Nephron progenitor cell (in vitro differentiated cells): ENCODE data around the gene BORCS6.

Experiments
- DNase-seq: peaks from one replicate; pipeline ENCODE4 v3.0.0; 2021
- H3K27ac Mint-ChIP-seq: 2 replicates; pipeline ENCODE4 v1.8.0; 2021; ENCODE audit warnings: mild to moderate bottlenecking, moderate library complexity, mixed read lengths
- H3K27me3 Mint-ChIP-seq: 2 replicates; pipeline ENCODE4 v1.8.0; 2021; ENCODE audit warnings: mild to moderate bottlenecking, low read depth, mixed read lengths; ENCODE audit not compliant: poor library complexity
- H3K36me3 Mint-ChIP-seq: 2 replicates; pipeline ENCODE4 v1.8.0; 2021; ENCODE audit warnings: low read depth, mixed read lengths
- H3K4me1 Mint-ChIP-seq: 2 replicates; pipeline ENCODE4 v1.8.0; 2021; ENCODE audit warnings: mixed read lengths
- H3K4me3 Mint-ChIP-seq: 2 replicates; pipeline ENCODE4 v1.8.0; 2021; ENCODE audit warnings: mild to moderate bottlenecking, moderate library complexity, mixed read lengths
- H3K9me3 Mint-ChIP-seq: 2 replicates; pipeline ENCODE4 v1.8.0; 2021; ENCODE audit warnings: mild to moderate bottlenecking, moderate library complexity, mixed read lengths
- TF ChIP-seq, protein P1 (sequence below): fragments of 200-600 bp; sonication (generic); IDR thresholded peaks from 2 replicates; pipeline ENCODE4 v1.5.0; 2021; ENCODE audit warnings: antibody characterized with exemption

BORCS6 gene

DNA sequence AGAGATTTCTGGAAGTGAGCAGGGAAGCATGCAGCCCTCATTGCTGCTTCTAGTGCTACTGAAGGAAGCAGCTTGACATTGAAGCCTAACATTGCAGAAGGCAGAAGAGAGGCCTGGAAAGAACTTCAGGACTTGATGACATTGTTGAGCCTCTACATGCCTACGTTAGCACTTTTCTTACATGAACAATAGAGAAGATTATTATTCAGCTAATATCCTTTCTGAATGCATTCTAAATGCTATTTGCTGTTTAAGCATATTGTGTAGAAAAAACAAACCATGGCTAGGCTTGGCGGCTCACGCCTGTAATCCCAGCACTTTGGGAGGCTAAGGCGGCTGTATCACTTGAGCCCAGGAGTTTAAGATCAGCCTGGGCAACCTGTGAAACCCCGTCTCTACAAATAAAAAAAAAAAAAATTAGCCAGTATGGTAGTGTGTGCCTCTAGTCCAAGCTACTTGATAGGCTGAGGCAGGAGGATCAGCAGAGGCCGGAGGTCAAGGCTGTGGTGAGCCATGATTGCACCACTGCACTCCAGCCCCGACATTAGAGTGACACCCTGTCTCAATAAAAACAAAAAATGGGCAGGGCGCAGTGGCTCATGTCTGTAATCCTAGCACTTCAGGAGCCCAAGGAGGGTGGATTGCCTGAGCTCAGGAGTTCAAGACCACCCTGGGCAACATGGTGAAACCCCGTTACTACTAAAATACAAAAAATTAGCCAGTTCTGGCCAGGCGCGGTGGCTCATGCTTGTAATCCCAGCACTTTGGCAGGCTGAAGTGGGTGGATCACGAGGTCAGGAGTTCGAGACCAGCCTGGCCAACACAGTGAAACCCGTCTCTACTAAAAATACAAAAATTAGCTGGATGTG, 22.6 kb upstream of the BORCS6 start:
- H3K4me3 Mint-ChIP-seq = no peak overlapping the region
- peaks cover 13% of the 10 kb centered on the region for H3K27me3 Mint-ChIP-seq
- TF ChIP-seq, protein P1, sequence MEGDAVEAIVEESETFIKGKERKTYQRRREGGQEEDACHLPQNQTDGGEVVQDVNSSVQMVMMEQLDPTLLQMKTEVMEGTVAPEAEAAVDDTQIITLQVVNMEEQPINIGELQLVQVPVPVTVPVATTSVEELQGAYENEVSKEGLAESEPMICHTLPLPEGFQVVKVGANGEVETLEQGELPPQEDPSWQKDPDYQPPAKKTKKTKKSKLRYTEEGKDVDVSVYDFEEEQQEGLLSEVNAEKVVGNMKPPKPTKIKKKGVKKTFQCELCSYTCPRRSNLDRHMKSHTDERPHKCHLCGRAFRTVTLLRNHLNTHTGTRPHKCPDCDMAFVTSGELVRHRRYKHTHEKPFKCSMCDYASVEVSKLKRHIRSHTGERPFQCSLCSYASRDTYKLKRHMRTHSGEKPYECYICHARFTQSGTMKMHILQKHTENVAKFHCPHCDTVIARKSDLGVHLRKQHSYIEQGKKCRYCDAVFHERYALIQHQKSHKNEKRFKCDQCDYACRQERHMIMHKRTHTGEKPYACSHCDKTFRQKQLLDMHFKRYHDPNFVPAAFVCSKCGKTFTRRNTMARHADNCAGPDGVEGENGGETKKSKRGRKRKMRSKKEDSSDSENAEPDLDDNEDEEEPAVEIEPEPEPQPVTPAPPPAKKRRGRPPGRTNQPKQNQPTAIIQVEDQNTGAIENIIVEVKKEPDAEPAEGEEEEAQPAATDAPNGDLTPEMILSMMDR = no peak
- no peak for DNase-seq
- H3K9me3 Mint-ChIP-seq = no peaks in the 10 kb centered on the region
- H3K36me3 Mint-ChIP-seq = peaks cover 4% of the 10 kb centered on the region
- H3K27ac Mint-ChIP-seq = no peak overlapping the region
- peaks cover 33% of the 10 kb centered on the region for H3K4me1 Mint-ChIP-seq

- peak overlapping the region; percentile 95 for H3K27ac Mint-ChIP-seq
- H3K36me3 Mint-ChIP-seq = peaks cover 18% of the 10 kb centered on the region
- no peaks in the 10 kb centered on the region for H3K9me3 Mint-ChIP-seq
- H3K27me3 Mint-ChIP-seq = peaks cover 17% of the 10 kb centered on the region
- H3K4me3 Mint-ChIP-seq = peak overlapping the region; percentile 93
- TF ChIP-seq, protein P1 = no peak
- peaks cover 44% of the 10 kb centered on the region for H3K4me1 Mint-ChIP-seq
- DNase-seq = no peak
Observed at GRCh38 chr17:8210761-8211458, 20.9 kb upstream of the BORCS6 start.

- peaks cover 16% of the 10 kb centered on the region for H3K27me3 Mint-ChIP-seq
- H3K9me3 Mint-ChIP-seq = no peaks in the 10 kb centered on the region
- peaks cover 22% of the 10 kb centered on the region for H3K36me3 Mint-ChIP-seq
- peak; percentile 96 for DNase-seq
- H3K4me3 Mint-ChIP-seq = peak within 1 kb of the TSS; percentile 93
- peaks cover 44% of the 10 kb centered on the region for H3K4me1 Mint-ChIP-seq
- TF ChIP-seq, protein P1 = no peak
- peak within 1 kb of the TSS; percentile 95 for H3K27ac Mint-ChIP-seq
Observed at GRCh38 chr17:8209907-8210760, 20.2 kb upstream of the BORCS6 start, which contains the start of gene AURKB. Gene AURKB, minus strand, starts transcription at chr17:8210575. Its CDS starts 351 bp downstream, at chr17:8210224.

- Mint-ChIP-seq H3K27me3 (peaks cover 4% of the 10 kb centered on the region), H3K4me3 (peak overlapping the region; percentile 4), H3K27ac (peak overlapping the region; percentile 29), H3K4me1 (peaks cover 40% of the 10 kb centered on the region), H3K36me3 (peaks cover 44% of the 10 kb centered on the region), H3K9me3 (no peaks in the 10 kb centered on the region)
- no peak for DNase-seq
- TF ChIP-seq, protein P1 = no peak
Observed at GRCh38 chr17:8206536-8206935, 16.6 kb upstream of the BORCS6 start.

- Mint-ChIP-seq H3K36me3 (peaks cover 56% of the 10 kb centered on the region), H3K4me1 (peaks cover 31% of the 10 kb centered on the region), H3K4me3 (peak overlapping the region; percentile 34), H3K27me3 (peaks cover 4% of the 10 kb centered on the region), H3K27ac (no peak overlapping the region), H3K9me3 (peaks cover 4% of the 10 kb centered on the region)
- DNase-seq = no peak
- TF ChIP-seq, protein P1 = no peak
Observed at GRCh38 chr17:8204761-8205555, 15.0 kb upstream of the BORCS6 start.
